Astrocyte (in vitro differentiated cells and primary cell): ENCODE measurements around the gene DPEP1.

ENCODE experiments used
- CTCF ChIP-seq: IDR thresholded peaks from 2 replicates; pipeline ENCODE4 v1.5.1; 2011; ENCODE audit warnings: low read depth, mild to moderate bottlenecking, inconsistent platforms, low read length, moderate library complexity; ENCODE audit not compliant: insufficient read depth
- EZH2 ChIP-seq: IDR thresholded peaks from 2 replicates; pipeline ENCODE4 v1.6.1; 2012; ENCODE audit warnings: mild to moderate bottlenecking, low read length, inconsistent platforms; ENCODE audit not compliant: insufficient read depth

- TF ChIP-seq CTCF, result no peak
- no peak for TF ChIP-seq EZH2
These were observed 30.1 kb upstream of the DPEP1 start for GRCh38 chr16:89583197-89583894.
